Measurements from ENCODE around the gene PNPLA7. TPM values are rescaled to one million over a fixed set of nuclear protein-coding genes. Genes with fewer than 3 reads are reported as not detected.

PNPLA7 gene
- polyA plus RNA-seq, 1 of the 3 experiments (the other 2 are of a cell fraction): 0.99 TPM

DNA sequence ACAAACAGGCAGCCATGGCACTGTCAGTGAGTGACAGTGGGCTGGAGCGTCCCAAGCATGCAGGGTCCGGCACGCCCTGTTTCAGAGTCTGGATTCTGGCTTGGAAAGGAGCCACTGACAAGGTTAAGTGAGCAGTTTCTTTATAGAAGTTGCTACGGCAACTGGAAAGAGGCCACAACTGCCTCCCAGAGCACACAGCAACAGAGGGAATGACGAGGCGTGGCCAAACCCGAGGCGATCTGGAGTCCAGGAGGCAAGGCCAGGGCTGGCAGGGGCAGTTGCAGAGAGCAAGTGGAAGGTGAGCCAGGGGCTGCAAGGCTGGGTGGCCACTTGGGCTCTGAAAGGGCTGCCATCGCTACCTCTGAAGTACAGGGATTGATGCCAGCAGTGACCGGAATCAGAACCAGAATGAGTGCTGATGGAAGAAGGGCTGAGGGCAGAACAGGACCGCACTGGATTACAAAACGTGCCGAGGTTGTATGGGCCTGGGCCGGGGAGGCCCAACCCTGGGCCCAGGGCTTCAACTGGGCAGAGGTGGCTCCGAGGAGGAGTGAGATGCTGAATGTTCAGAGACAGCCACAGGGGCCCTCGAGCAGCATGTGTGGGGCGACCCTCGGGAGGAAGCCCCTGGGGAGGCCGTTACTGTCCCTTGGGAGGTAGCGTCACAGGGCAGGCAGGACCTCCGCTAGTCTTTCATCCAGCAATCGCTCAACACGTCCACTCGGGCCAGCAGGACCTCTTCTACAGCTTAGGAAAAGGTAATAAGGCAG is 6.1 kb upstream of the PNPLA7 start:
- no peaks in the 10 kb centered on the region for H3K9me3 ChIP-seq
- DNase-seq: no peak
- H3K27me3 ChIP-seq (ENCODE audit: insufficient read depth): no peaks in the 10 kb centered on the region
- H3K4me3 ChIP-seq (ENCODE audit: low read depth in 2 of 2, low read length in 1 of 2): no peak overlapping the region
- POLR2A ChIA-PET: no interaction called here
- H3K9me2 ChIP-seq: no peaks in the 10 kb centered on the region
- peaks cover 24% of the 10 kb centered on the region for H3K79me2 ChIP-seq (ENCODE audit: insufficient read depth)
- H3K36me3 ChIP-seq (replicated peaks in 1 of 2; ENCODE audit: control insufficient read depth in 1 of 2, insufficient read depth in 2 of 2, low read length in 1 of 2): peaks cover 27 to 35% of the 10 kb centered on the region in 2 experiments
- H3F3A ChIP-seq (replicated peaks; ENCODE audit: insufficient read depth): peaks cover 12% of the 10 kb centered on the region
- peaks cover 5% of the 10 kb centered on the region in 2 experiments; a peak in 1 of 4 replicates for H3K4me1 ChIP-seq (ENCODE audit: control insufficient read depth in 1 of 2, insufficient read depth in 2 of 2, low read depth in 1 of 2, low read length in 1 of 2)
- H3K4me2 ChIP-seq: no peak overlapping the region
- WGBS (ENCODE audit: low lambda C conversion rate): 95% methylated on average over 18 of the region's 24 CpGs
- H3K9ac ChIP-seq: no peak overlapping the region
- H4K20me1 ChIP-seq (ENCODE audit: insufficient read depth): no peaks in the 10 kb centered on the region
- no peak for TF ChIP-seq FOXJ3 (CRISPR knock-in tag; IDR thresholded peaks at IDR 0.05)
- TF ChIP-seq RXRA (IDR thresholded peaks at IDR 0.05; ENCODE audit: borderline replicate concordance, low read depth): no peak
- no peak for TF ChIP-seq FOXM1 (IDR thresholded peaks at IDR 0.05; ENCODE audit: low read depth)
- TF ChIP-seq RFX5 (IDR thresholded peaks at IDR 0.05; ENCODE audit: low read length): no peak
- no peak for TF ChIP-seq NFIC (IDR thresholded peaks at IDR 0.05; ENCODE audit: borderline replicate concordance)
- no peak for TF ChIP-seq EP300 (IDR thresholded peaks at IDR 0.05; ENCODE audit: borderline replicate concordance in 1 of 2, low read depth in 1 of 2, low read length in 1 of 2)
- no peak for TF ChIP-seq MEF2A (IDR thresholded peaks at IDR 0.05; ENCODE audit: borderline replicate concordance, low read depth)
- TF ChIP-seq CHD2 (IDR thresholded peaks at IDR 0.05; ENCODE audit: low read length, partially characterized antibody): no peak
- TF ChIP-seq, protein P1, sequence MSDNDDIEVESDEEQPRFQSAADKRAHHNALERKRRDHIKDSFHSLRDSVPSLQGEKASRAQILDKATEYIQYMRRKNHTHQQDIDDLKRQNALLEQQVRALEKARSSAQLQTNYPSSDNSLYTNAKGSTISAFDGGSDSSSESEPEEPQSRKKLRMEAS (IDR thresholded peaks at IDR 0.05; ENCODE audit: low read depth): no peak
- TF ChIP-seq, protein P2, sequence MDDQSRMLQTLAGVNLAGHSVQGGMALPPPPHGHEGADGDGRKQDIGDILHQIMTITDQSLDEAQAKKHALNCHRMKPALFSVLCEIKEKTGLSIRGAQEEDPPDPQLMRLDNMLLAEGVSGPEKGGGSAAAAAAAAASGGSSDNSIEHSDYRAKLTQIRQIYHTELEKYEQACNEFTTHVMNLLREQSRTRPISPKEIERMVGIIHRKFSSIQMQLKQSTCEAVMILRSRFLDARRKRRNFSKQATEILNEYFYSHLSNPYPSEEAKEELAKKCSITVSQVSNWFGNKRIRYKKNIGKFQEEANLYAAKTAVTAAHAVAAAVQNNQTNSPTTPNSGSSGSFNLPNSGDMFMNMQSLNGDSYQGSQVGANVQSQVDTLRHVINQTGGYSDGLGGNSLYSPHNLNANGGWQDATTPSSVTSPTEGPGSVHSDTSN (IDR thresholded peaks at IDR 0.05): no peak
- TF ChIP-seq SIN3A (IDR thresholded peaks at IDR 0.05; ENCODE audit: borderline replicate concordance, low read depth, low read length): no peak
- TF ChIP-seq FOSL2 (IDR thresholded peaks at IDR 0.05; ENCODE audit: borderline replicate concordance, low read depth): no peak
- TF ChIP-seq, protein P3, sequence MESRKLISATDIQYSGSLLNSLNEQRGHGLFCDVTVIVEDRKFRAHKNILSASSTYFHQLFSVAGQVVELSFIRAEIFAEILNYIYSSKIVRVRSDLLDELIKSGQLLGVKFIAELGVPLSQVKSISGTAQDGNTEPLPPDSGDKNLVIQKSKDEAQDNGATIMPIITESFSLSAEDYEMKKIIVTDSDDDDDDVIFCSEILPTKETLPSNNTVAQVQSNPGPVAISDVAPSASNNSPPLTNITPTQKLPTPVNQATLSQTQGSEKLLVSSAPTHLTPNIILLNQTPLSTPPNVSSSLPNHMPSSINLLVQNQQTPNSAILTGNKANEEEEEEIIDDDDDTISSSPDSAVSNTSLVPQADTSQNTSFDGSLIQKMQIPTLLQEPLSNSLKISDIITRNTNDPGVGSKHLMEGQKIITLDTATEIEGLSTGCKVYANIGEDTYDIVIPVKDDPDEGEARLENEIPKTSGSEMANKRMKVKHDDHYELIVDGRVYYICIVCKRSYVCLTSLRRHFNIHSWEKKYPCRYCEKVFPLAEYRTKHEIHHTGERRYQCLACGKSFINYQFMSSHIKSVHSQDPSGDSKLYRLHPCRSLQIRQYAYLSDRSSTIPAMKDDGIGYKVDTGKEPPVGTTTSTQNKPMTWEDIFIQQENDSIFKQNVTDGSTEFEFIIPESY (IDR thresholded peaks at IDR 0.05; ENCODE audit: borderline replicate concordance, low read depth): no peak
- no peak for TF ChIP-seq GABPA (IDR thresholded peaks at IDR 0.05; ENCODE audit: low read depth)
- TF ChIP-seq, protein P4, sequence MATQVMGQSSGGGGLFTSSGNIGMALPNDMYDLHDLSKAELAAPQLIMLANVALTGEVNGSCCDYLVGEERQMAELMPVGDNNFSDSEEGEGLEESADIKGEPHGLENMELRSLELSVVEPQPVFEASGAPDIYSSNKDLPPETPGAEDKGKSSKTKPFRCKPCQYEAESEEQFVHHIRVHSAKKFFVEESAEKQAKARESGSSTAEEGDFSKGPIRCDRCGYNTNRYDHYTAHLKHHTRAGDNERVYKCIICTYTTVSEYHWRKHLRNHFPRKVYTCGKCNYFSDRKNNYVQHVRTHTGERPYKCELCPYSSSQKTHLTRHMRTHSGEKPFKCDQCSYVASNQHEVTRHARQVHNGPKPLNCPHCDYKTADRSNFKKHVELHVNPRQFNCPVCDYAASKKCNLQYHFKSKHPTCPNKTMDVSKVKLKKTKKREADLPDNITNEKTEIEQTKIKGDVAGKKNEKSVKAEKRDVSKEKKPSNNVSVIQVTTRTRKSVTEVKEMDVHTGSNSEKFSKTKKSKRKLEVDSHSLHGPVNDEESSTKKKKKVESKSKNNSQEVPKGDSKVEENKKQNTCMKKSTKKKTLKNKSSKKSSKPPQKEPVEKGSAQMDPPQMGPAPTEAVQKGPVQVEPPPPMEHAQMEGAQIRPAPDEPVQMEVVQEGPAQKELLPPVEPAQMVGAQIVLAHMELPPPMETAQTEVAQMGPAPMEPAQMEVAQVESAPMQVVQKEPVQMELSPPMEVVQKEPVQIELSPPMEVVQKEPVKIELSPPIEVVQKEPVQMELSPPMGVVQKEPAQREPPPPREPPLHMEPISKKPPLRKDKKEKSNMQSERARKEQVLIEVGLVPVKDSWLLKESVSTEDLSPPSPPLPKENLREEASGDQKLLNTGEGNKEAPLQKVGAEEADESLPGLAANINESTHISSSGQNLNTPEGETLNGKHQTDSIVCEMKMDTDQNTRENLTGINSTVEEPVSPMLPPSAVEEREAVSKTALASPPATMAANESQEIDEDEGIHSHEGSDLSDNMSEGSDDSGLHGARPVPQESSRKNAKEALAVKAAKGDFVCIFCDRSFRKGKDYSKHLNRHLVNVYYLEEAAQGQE (IDR thresholded peaks at IDR 0.05; ENCODE audit: low read depth, low read length): no peak
- TF ChIP-seq MXI1 (IDR thresholded peaks at IDR 0.05; ENCODE audit: low read depth, low read length): no peak
- no peak for TF ChIP-seq TEAD4 (IDR thresholded peaks at IDR 0.05; ENCODE audit: borderline replicate concordance, insufficient read depth)
- TF ChIP-seq ELF1 (IDR thresholded peaks at IDR 0.05): no peak
- TF ChIP-seq YY1 (IDR thresholded peaks at IDR 0.05; ENCODE audit: low read depth): no peak
- no peak for TF ChIP-seq EZH2phosphoT487 (IDR thresholded peaks at IDR 0.05; ENCODE audit: borderline replicate concordance, low read depth)
- no peak overlapping the region for H3K27ac ChIP-seq (ENCODE audit: low read depth in 2 of 2, low read length in 1 of 2)
- no peak overlapping the region for H2AFZ ChIP-seq (ENCODE audit: low read depth)
- CTCF ChIA-PET: no interaction called here

Measured in SK-N-SH (cell line).